Neural cell (in vitro differentiated cells): Measurements from ENCODE around the gene RLN3.

Experiments
- EP300 ChIP-seq: fragments of 450-650 bp; conservative IDR thresholded peaks from 2 replicates; pipeline ENCODE4 v1.6.1; 2014; ENCODE audit warnings: antibody characterized with exemption, mild to moderate bottlenecking, moderate library complexity; ENCODE audit not compliant: poor library complexity, severe bottlenecking
- EZH2 ChIP-seq: fragments of 200-600, 300-800 bp; shearing (Covaris generic), sonication (generic); IDR thresholded peaks from 2 replicates; pipeline ENCODE4 v1.6.1; 2014; ENCODE audit warnings: antibody characterized with exemption, low read length, borderline replicate concordance, mild to moderate bottlenecking; ENCODE audit not compliant: insufficient read depth, poor library complexity, severe bottlenecking
- MXI1 ChIP-seq: fragments of 450-650 bp; conservative IDR thresholded peaks from 2 replicates; pipeline ENCODE4 v1.6.1; 2014; ENCODE audit warnings: antibody characterized with exemption, mild to moderate bottlenecking; ENCODE audit not compliant: poor library complexity, severe bottlenecking
- POLR2AphosphoS5 ChIP-seq: IDR thresholded peaks from 2 replicates; pipeline ENCODE4 v1.6.1; 2012
- RAD21 ChIP-seq: fragments of 450-650 bp; conservative IDR thresholded peaks from 2 replicates; pipeline ENCODE4 v1.6.1; 2014; ENCODE audit warnings: antibody characterized with exemption, mild to moderate bottlenecking, moderate library complexity
- TAF1 ChIP-seq: IDR thresholded peaks from 2 replicates; pipeline ENCODE4 v1.6.1; 2012; ENCODE audit warnings: low read depth
- TF ChIP-seq, protein P1 (sequence below): fragments of 450-650 bp; IDR thresholded peaks from 2 replicates; pipeline ENCODE4 v1.5.1; 2014; ENCODE audit warnings: antibody characterized with exemption, mild to moderate bottlenecking, moderate library complexity; ENCODE audit not compliant: poor library complexity, severe bottlenecking
- TF ChIP-seq, protein P2 (sequence below): IDR thresholded peaks from 2 replicates; pipeline ENCODE4 v1.6.1; 2012; ENCODE audit warnings: borderline replicate concordance

DNA sequence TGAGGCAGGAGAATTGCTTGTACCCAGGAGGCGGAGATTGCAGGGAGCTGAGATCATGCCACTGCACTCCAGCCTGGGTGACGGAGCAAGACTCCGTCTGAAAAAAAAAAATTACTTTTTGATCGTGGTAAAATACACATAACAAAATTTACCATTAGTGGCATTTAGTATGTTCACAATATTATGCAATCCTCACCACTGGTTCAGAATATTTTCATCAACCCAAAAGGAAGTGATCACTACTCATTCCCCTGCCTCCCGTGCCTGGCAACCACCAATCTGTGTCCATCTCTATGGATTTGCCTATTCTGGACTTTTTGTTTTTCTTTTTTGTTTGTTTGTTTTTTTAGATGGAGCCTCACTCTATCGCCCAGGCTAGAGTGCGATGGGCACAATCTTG, 35.2 kb downstream of the RLN3 start:
- TF ChIP-seq, protein P1, sequence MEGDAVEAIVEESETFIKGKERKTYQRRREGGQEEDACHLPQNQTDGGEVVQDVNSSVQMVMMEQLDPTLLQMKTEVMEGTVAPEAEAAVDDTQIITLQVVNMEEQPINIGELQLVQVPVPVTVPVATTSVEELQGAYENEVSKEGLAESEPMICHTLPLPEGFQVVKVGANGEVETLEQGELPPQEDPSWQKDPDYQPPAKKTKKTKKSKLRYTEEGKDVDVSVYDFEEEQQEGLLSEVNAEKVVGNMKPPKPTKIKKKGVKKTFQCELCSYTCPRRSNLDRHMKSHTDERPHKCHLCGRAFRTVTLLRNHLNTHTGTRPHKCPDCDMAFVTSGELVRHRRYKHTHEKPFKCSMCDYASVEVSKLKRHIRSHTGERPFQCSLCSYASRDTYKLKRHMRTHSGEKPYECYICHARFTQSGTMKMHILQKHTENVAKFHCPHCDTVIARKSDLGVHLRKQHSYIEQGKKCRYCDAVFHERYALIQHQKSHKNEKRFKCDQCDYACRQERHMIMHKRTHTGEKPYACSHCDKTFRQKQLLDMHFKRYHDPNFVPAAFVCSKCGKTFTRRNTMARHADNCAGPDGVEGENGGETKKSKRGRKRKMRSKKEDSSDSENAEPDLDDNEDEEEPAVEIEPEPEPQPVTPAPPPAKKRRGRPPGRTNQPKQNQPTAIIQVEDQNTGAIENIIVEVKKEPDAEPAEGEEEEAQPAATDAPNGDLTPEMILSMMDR = no peak
- no peak for TF ChIP-seq RAD21
- TF ChIP-seq, protein P2, sequence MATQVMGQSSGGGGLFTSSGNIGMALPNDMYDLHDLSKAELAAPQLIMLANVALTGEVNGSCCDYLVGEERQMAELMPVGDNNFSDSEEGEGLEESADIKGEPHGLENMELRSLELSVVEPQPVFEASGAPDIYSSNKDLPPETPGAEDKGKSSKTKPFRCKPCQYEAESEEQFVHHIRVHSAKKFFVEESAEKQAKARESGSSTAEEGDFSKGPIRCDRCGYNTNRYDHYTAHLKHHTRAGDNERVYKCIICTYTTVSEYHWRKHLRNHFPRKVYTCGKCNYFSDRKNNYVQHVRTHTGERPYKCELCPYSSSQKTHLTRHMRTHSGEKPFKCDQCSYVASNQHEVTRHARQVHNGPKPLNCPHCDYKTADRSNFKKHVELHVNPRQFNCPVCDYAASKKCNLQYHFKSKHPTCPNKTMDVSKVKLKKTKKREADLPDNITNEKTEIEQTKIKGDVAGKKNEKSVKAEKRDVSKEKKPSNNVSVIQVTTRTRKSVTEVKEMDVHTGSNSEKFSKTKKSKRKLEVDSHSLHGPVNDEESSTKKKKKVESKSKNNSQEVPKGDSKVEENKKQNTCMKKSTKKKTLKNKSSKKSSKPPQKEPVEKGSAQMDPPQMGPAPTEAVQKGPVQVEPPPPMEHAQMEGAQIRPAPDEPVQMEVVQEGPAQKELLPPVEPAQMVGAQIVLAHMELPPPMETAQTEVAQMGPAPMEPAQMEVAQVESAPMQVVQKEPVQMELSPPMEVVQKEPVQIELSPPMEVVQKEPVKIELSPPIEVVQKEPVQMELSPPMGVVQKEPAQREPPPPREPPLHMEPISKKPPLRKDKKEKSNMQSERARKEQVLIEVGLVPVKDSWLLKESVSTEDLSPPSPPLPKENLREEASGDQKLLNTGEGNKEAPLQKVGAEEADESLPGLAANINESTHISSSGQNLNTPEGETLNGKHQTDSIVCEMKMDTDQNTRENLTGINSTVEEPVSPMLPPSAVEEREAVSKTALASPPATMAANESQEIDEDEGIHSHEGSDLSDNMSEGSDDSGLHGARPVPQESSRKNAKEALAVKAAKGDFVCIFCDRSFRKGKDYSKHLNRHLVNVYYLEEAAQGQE = no peak
- no peak for TF ChIP-seq EP300
- TF ChIP-seq EZH2 = no peak
- TF ChIP-seq POLR2AphosphoS5 = no peak
- no peak for TF ChIP-seq TAF1
- TF ChIP-seq MXI1 = no peak
